A375 (cell line): ENCODE data around the gene SEC16A. TPM values are rescaled to one million over a fixed set of nuclear protein-coding genes. Genes with fewer than 3 reads are reported as not detected.

ENCODE experiments used
- small RNA-seq: library from RNA; depleted of rRNA; stranded (forward); fragments of <200 nt; gene quantifications from one replicate; pipeline ENCODE3, GENCODE V24; 2014
- total RNA-seq: library from RNA; depleted of rRNA; stranded (reverse); fragments of >200 nt; shearing (Covaris generic); gene quantifications from 2 replicates; pipeline ENCODE4 v1.2.3, GENCODE V29; 2014; rRNA removed

SEC16A gene
- total RNA-seq = 24.2 and 27.2 TPM in 2 replicates

GRCh38 chr9:136482793-136483588 lies at the start of gene SEC16A:
TSS of gene SEC16A (minus strand) at chr9:136483040. CDS start at chr9:136477615, 5,425 bp downstream.

GRCh38 chr9:136439481-136440408 lies 43.1 kb downstream of the SEC16A start, which contains the start of gene INPP5E:
TSS of gene INPP5E (minus strand) at chr9:136439845. CDS start at chr9:136439419, 426 bp downstream.

GRCh38 chr9:136410500-136411287 lies 72.1 kb downstream of the SEC16A start, which contains the start of the genes ENTR1 and PMPCA:
TSS of gene ENTR1 (minus strand) at chr9:136410614. CDS start at chr9:136410397, 217 bp downstream.
TSS of gene PMPCA (plus strand) at chr9:136410658. CDS start at chr9:136410669, 11 bp downstream.

GRCh38 chr9:136400038-136400834 lies 82.6 kb downstream of the SEC16A start, which contains the start of gene SNAPC4:
TSS of gene SNAPC4 (minus strand) at chr9:136400170. CDS start at chr9:136398428, 1,742 bp downstream.

Small RNA genes lying within 50 kb of the gene (small RNA-seq; reads per million reads assigned to genes)
- gene MIR4673 = not detected

Other genes starting within 250 kb of the SEC16A start
- gene QSOX2, start 237.2 kb downstream of the SEC16A start, total RNA-seq = 26.9 and 30.1 TPM in 2 replicates
- gene CCDC187, start 178.9 kb downstream of the SEC16A start, total RNA-seq = under 0.01 TPM in 1 of 2 replicates, not detected in the other
- gene GPSM1, start 155.5 kb downstream of the SEC16A start, total RNA-seq = 65.9 and 73.6 TPM in 2 replicates
- 50.1 and 56.7 TPM in 2 replicates for gene DNLZ, start 119.3 kb downstream of the SEC16A start, total RNA-seq
- 2.5 and 4.3 TPM in 2 replicates for gene CARD9, start 109.4 kb downstream of the SEC16A start, total RNA-seq
- 19.1 and 21.4 TPM in 2 replicates for gene SNAPC4, start 82.9 kb downstream of the SEC16A start, total RNA-seq
- 128 TPM in 2 replicates for gene ENTR1, start 72.4 kb downstream of the SEC16A start, total RNA-seq
- gene PMPCA, start 72.4 kb downstream of the SEC16A start, total RNA-seq = 96.6 and 103 TPM in 2 replicates
- gene INPP5E, start 43.2 kb downstream of the SEC16A start, total RNA-seq = 11.2 and 11.9 TPM in 2 replicates
- 18.7 and 24.1 TPM in 2 replicates for gene NOTCH1, start 63.0 kb upstream of the SEC16A start, total RNA-seq
- 21.5 and 22.0 TPM in 2 replicates for gene EGFL7, start 179.9 kb upstream of the SEC16A start, total RNA-seq
- 56.8 and 57.1 TPM in 2 replicates for gene AGPAT2, start 204.4 kb upstream of the SEC16A start, total RNA-seq
- 12.7 and 16.4 TPM in 2 replicates for gene DIPK1B, start 229.5 kb upstream of the SEC16A start, total RNA-seq